CD4-positive, alpha-beta T cell treated with Interferon alpha-2 for 1 hour (primary cell): Measurements from ENCODE around the gene STAT4.

Source experiments
- DNase-seq, 2 donors: peaks; one replicate each; pipeline ENCODE4 v3.0.0-alpha.2; 2020 to 2022

Gene STAT4

GRCh38 chr2:190988910-190989309 lies 161.9 kb downstream of the STAT4 start:
- DNase-seq, result no peak

- DNase-seq, result no peak
Measured at GRCh38 chr2:190987938-190988337, 162.9 kb downstream of the STAT4 start.

GRCh38 chr2:190987116-190987515 lies 163.7 kb downstream of the STAT4 start:
- DNase-seq, result no peak

- DNase-seq, result no peak
Measured at GRCh38 chr2:190986221-190986953, 164.4 kb downstream of the STAT4 start.

GRCh38 chr2:190984595-190984994 lies 166.2 kb downstream of the STAT4 start:
- no peak for DNase-seq

GRCh38 chr2:190982262-190983034 lies 168.3 kb downstream of the STAT4 start:
- DNase-seq, result no peak

GRCh38 chr2:190981733-190982132 lies 169.1 kb downstream of the STAT4 start:
- no peak for DNase-seq

- no peak for DNase-seq
Measured at GRCh38 chr2:190981333-190981732, 169.5 kb downstream of the STAT4 start.

- no peak for DNase-seq
Measured at GRCh38 chr2:190980630-190981209, 170.1 kb downstream of the STAT4 start.

- DNase-seq, result no peak
Measured at GRCh38 chr2:190979906-190980629, 170.7 kb downstream of the STAT4 start.
